Osteoblast (primary cell): ENCODE data around the gene ZIM2. TPM values are rescaled to one million over a fixed set of nuclear protein-coding genes. Genes with fewer than 3 reads are reported as not detected.

Experiments used
- DNase-seq: peaks from one replicate; pipeline ENCODE4 v3.0.0; 2011; ENCODE audit warnings: low spot score, mixed read lengths; ENCODE audit not compliant: insufficient read length; ENCODE audit errors: missing footprints
- H2AFZ ChIP-seq: 2 replicates; pipeline ENCODE4 v1.6.0; 2011; ENCODE audit warnings: mild to moderate bottlenecking, low read length
- H3K27ac ChIP-seq: 2 replicates; pipeline ENCODE4 v1.5.1; 2011; ENCODE audit warnings: mild to moderate bottlenecking, low read depth, low read length, moderate library complexity
- H3K27me3 ChIP-seq: 2 replicates; pipeline ENCODE4 v1.6.0; 2012; ENCODE audit warnings: mild to moderate bottlenecking, control low read depth, inconsistent platforms, low read length, moderate library complexity; ENCODE audit not compliant: insufficient read depth
- H3K36me3 ChIP-seq: 2 replicates; pipeline ENCODE4 v1.5.1; 2011; ENCODE audit warnings: mild to moderate bottlenecking, low read length, control low read depth, moderate library complexity; ENCODE audit not compliant: insufficient read depth
- H3K4me1 ChIP-seq: 2 replicates; pipeline ENCODE4 v1.5.1; 2011; ENCODE audit warnings: mild to moderate bottlenecking, low read length, control low read depth, moderate library complexity; ENCODE audit not compliant: insufficient read depth
- H3K4me2 ChIP-seq: 2 replicates; pipeline ENCODE4 v1.6.0; 2011; ENCODE audit warnings: mild to moderate bottlenecking, low read length; ENCODE audit not compliant: insufficient read depth
- H3K4me3 ChIP-seq: fragments of 200-600 bp; sonication (generic); 3 replicates; pipeline ENCODE4 v1.5.1; 2012; ENCODE audit warnings: mild to moderate bottlenecking, low read length, inconsistent platforms; ENCODE audit not compliant: insufficient read depth
- H3K79me2 ChIP-seq: 2 replicates; pipeline ENCODE4 v1.6.0; 2012; ENCODE audit warnings: mild to moderate bottlenecking, low read length, control low read depth, inconsistent platforms; ENCODE audit not compliant: insufficient read depth
- H3K9me3 ChIP-seq: 2 replicates; pipeline ENCODE4 v1.5.1; 2011; ENCODE audit warnings: low read depth, low read length, control low read depth
- H4K20me1 ChIP-seq: 2 replicates; pipeline ENCODE4 v1.6.0; 2012; ENCODE audit warnings: mild to moderate bottlenecking, low read length, control low read depth; ENCODE audit not compliant: insufficient read depth
- CTCF ChIP-seq: IDR thresholded peaks from 2 replicates; pipeline ENCODE4 v1.5.1; 2011; ENCODE audit warnings: mild to moderate bottlenecking, low read depth, low read length, moderate library complexity; ENCODE audit errors: extremely low read depth
- total RNA-seq: library from RNA; depleted of rRNA; stranded (reverse); fragments of >200 nt; gene quantifications from 2 replicates; pipeline ENCODE4 v1.2.3, GENCODE V29; 2012

The ZIM2 gene
- total RNA-seq, 1 donor: not detected

- DNase-seq: no peak
- H3K4me2 ChIP-seq: no peak overlapping the region
- no peaks in the 10 kb centered on the region for H4K20me1 ChIP-seq
- TF ChIP-seq CTCF: no peak
- no peaks in the 10 kb centered on the region for H3K27me3 ChIP-seq
- H3K4me1 ChIP-seq: no peaks in the 10 kb centered on the region
- H3K79me2 ChIP-seq: no peaks in the 10 kb centered on the region
- H3K4me3 ChIP-seq: no peak overlapping the region
- H3K36me3 ChIP-seq: no peaks in the 10 kb centered on the region
- peaks cover 2% of the 10 kb centered on the region for H3K9me3 ChIP-seq
- no peak overlapping the region for H3K27ac ChIP-seq
- no peak overlapping the region for H2AFZ ChIP-seq
Observed at GRCh38 chr19:56764196-56764695, 76.3 kb downstream of the ZIM2 start.

DNA sequence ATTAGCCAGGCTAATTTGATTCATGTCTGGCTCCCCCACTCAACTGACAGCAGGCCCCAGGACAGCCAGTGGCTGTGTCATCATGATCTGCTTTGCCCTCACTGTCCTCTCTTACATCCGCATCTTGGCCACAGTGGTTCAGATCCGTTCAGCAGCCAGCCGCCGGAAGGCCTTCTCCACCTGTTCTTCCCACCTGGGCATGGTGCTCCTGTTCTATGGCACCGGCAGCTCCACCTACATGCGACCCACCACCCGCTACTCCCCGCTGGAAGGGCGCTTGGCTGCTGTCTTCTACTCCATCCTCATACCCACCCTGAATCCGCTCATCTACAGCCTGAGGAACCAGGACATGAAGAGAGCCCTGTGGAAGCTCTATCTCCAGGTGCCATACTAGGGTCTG, 79.7 kb downstream of the ZIM2 start:
- no peak for TF ChIP-seq CTCF
- Histone ChIP-seq H3K36me3 (no peaks in the 10 kb centered on the region), H3K4me1 (no peaks in the 10 kb centered on the region), H3K9me3 (peaks cover 5% of the 10 kb centered on the region), H3K4me2 (no peak overlapping the region), H2AFZ (no peak overlapping the region), H3K79me2 (no peaks in the 10 kb centered on the region), H4K20me1 (no peaks in the 10 kb centered on the region), H3K4me3 (no peak overlapping the region), H3K27me3 (no peaks in the 10 kb centered on the region), H3K27ac (no peak overlapping the region)
- no peak for DNase-seq

GRCh38 chr19:56759531-56759930, 81.0 kb downstream of the ZIM2 start:
- no peak overlapping the region for H2AFZ ChIP-seq
- no peak overlapping the region for H3K27ac ChIP-seq
- H3K79me2 ChIP-seq: no peaks in the 10 kb centered on the region
- no peak for DNase-seq
- no peak overlapping the region for H3K4me2 ChIP-seq
- H3K9me3 ChIP-seq: peaks cover 5% of the 10 kb centered on the region
- TF ChIP-seq CTCF: no peak
- no peaks in the 10 kb centered on the region for H3K27me3 ChIP-seq
- H3K4me3 ChIP-seq: no peak overlapping the region
- H3K36me3 ChIP-seq: no peaks in the 10 kb centered on the region
- no peaks in the 10 kb centered on the region for H3K4me1 ChIP-seq
- no peaks in the 10 kb centered on the region for H4K20me1 ChIP-seq

DNA sequence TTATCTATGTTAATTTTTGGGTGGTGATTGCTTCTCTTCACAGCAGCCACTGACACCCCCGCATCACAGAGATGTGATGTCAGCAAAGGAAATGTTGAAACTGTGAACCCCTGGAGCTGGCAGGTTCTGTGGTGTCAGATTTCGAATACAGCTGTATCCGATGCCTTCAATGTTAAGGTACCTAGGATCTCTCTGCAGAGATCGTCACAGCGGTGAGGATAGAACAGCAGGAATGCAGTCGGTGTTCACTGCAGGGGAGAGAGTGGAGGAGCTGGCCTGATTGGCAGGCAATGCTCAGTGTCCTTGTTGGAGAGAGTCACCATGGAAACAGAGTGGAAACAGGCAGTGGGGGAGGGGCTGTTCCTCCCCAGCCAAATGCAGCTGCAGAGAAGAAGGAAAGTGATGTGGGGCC, 89.4 kb downstream of the ZIM2 start:
- no peak overlapping the region for H3K27ac ChIP-seq
- H3K9me3 ChIP-seq: peaks cover 3% of the 10 kb centered on the region
- no peak for TF ChIP-seq CTCF
- H3K4me2 ChIP-seq: no peak overlapping the region
- H3K36me3 ChIP-seq: no peaks in the 10 kb centered on the region
- no peak for DNase-seq
- H2AFZ ChIP-seq: no peak overlapping the region
- no peaks in the 10 kb centered on the region for H3K79me2 ChIP-seq
- no peak overlapping the region for H3K4me3 ChIP-seq
- no peaks in the 10 kb centered on the region for H3K4me1 ChIP-seq
- H3K27me3 ChIP-seq: no peaks in the 10 kb centered on the region
- H4K20me1 ChIP-seq: no peaks in the 10 kb centered on the region
